Eye (tissue), 1 donor: ENCODE measurements around the gene PEMT.

Source experiments
- DNase-seq: peaks from one replicate; pipeline ENCODE4 v3.0.0-alpha.2; 2015

The PEMT gene

DNA sequence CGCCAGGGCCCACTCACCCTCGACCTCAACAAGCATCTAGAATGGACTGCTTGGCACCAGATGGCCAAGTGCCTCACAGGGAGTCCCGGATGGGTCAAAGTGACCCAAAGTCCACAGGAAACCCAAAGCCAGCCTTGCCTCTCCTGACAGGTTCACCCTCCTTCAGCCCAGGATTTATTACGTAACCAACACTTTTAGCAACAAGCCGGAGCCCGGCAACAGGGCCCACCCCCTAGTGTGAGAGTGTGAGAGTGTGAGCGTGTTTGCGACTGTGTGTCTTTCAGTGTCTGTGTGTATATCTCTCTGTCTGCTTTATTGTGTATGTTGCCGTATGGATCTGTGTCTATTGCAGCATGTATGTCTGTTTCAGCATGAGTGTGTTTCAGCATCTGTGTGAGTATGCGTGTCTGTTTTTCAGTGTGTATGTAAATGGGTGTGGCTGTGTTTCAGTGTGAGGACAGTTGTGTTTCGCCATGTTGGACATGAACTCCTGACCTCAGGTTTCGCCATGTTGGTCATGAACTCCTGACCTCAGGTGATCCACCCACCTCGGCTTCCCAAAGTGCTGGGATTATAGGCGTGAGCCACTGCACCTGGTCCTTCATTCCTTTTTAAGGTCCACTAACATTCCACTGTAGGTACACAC lies 13.7 kb upstream of the PEMT start:
- DNase-seq: peak; percentile 30

DNA sequence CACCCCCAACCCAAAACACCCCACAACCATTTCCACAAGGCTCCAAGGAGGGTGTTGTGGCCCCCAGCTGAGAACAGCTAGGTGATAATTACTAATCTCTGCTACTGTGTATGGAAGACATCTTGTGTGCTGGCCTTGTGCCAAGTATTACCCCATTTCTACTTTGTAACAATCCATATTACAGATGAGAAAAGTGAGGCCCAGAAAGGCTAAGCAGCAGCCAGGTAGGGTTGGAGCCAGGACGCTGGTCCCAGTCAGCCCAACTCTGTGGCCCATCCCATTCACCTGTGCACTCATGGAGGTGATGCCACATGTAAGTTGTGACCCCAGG lies 12.4 kb upstream of the PEMT start:
- no peak for DNase-seq

DNA sequence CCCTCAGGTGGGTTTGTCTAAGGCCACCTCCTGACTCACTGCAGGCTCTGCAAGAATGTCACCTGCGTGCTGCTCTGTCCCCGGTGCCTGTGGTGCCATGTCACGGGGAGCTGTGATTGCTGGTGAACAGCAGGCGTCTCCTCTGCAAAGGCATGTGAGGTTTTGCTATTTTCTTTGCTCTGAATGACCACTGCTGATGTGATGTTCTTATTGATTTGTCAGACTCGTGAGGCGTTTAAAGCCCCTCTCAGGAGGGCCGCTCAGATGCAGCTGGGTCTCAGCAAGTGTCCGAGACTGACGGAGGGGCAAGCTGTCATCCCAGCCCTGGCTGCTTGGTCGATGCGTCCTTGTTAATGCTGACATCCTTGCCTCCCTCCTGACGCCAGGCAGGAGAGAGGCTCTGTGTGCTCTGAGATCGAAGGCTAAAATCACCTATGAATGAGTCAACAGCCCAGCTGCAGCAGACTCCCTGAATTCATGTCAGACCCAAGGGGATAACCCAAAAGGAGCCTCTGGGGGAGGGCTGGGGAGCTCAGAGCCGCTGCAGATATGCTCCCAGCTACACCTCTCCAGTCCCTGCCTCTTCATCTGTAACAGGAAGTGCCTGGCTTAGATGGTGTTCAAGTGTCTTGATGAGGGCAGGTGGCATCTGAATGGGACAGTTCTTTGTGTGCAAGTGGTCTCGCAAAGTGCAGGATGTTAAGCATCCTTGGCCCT lies 11.8 kb upstream of the PEMT start:
- peak; percentile 88 for DNase-seq

DNA sequence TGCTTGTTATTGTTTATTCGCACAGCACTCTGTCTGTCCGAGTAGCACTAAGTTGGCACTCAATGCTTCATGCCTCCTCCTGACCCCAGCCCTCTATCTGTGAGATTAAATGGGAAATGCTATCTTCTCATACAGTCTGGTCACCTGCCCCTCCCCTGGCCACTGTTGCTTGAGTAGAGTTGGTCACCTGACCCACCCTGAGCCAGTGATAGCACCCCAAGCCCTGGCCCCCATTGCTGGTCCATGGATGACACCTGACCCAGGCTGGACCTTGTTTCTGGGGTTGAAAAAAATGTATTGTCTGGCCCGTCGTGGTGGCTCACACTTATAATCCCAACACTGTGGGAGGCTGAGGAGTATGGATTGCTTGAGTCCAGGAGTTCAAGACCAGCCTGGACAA lies 8.5 kb upstream of the PEMT start:
- DNase-seq: no peak

DNA sequence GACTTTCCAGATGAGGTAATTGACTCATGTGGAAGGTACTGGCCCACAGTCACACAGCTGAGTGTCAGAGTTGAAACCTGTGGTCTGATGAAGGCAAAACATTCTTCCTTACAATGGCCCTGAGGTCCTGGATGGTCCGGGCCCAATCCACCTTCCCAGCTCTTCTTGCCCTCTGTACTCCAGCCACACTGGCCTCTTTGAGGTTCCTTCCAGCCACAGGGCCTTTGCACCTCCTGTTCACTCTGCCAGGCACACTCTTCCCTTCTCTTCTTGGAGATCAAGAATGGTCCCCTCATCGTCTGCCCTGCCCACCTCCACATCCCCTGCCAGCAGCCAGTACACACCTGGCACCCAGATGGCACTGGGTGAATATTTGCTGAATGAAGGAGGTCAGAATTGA lies 6.5 kb upstream of the PEMT start:
- DNase-seq: no peak

DNA sequence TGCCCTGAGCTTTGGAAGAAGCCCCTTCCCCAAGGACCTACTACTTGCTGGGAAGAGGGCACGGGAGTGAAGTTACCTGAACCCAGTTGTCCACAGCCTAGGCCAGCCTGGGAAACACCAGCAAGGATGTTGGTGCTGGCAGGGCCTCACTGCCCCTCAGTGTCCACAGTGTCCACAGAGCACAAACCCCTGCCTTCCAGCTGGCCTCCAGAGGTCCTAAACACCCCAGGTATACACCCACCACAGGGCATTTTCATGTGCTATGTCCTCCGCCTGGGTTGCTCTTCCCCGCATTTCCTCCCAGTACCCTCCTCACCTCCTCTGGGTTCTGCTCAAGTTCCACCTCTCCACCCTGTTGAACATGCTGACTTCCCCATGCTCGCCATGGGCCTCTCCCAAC lies 4.2 kb upstream of the PEMT start:
- DNase-seq: no peak

DNA sequence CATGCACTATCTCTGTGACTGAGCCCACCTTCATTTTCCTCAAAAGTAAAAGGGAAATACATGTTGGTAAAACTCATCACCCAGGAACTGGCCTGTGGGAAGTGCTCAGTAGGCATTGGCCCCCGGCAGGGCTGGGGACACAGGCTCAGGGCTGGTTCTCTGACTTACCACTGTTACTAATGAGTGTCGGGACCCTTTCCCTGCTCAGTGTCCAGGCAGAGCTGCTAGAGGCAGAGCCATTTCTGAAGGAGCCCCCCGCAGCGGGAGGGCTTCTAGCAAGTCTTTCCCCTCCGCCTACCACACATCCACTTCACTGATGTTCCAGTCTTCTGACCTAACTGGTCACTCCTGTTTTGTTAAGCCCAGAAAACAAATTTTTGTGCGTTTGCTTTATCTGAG lies 1.7 kb upstream of the PEMT start:
- no peak for DNase-seq

DNA sequence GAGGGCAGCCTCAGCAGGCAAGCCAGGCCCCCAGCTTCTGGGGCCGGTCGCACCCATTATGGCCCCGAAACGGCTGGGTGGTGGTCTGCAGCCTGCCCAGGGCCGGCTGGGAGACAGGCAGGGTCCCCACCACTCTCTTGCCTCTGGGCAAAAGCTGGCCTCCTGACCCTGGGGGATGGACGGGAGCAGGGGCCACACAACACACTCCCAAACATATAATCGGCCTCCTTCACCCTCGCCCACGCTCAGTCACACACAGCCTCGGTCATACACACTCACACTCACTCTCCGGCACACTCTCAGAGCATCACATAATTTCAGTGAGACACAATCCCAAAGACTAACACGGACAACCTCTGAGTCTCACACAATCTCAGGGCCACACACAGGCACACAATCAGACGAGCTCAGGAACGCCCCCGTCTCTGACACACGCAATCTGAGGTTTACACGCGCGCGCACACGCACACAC lies 589 bp downstream of the PEMT start:
- no peak for DNase-seq

DNA sequence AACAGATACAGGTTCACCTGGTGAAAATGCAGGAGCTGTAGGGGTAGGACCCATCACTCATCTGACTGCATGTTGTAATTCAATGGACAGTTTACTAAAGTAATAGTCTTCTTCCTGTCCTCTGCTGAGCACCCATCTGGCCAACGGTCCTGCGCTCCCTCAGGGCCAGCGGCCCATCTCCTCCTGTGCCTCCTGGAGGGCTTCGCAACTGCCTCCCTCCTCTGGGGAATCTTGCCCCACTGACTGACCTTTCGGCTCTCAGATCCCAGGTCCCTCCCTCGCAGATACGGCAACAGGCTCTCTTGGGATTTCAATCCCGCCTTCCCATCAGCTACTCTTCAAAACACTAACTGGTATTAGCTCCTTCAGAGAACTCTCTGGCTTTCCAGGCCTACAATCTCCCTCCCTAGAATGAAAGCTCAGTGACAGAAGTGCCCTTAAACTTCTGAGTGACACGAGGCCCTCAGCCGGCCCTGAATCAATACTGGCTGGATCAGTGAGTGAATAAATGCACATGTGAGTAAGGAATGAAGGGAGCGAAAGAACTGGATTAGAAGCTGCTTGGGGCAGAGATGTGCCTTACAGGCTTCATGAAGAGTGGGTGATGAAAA lies 1.3 kb downstream of the PEMT start:
- peak; percentile 52 for DNase-seq

DNA sequence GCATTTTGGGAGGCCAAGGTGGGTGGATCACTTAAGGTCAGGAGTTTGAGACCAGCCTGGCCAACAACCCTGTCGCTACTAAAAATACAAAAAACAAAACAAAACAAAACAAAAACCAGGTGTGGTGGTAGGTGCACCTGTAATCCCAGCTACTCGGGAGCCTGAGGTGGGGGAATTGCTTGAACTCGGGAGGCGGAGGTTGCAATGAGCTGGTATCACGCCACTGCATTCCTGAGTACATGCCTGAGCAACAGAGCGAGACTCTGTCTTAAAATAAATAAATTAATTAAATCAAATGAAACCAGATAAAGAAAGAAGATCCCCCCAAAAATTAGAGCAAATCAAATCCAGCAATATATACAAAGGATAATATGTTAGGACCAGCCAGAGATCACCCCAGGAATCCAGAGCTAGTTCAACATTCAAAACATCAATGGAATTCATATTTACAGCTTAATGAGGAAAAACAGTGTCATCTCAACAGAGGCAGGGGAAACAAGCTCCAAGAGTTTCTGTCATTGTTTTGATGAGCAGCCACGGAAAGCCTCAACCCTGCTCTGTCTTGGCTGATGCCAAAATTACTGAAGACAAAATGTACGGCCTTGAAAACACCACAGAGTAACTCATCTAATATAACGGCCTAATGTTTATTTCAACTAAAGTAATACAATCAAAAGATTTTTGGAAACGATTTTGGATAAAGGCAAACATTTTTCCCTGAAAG lies 3.7 kb downstream of the PEMT start:
- no peak for DNase-seq

DNA sequence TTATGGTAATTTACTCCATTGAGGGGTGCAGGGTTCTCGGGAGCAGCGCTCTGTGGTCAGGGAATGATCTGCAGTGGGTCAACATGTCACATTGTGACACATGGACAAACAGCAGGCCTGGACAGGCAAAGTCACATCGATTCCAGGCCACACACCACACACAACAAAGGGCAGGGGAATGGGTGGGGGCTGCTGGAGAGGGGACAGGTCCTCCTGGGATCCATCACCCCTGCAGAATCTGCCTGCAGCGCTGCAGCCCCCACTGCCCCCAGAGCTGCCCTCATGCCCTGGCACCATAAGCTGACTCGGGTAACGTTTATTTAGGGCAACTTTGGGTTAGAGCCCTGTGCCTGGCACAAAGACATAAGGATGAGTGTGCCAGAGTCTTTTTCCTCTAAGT lies 9.1 kb downstream of the PEMT start:
- DNase-seq: no peak

DNA sequence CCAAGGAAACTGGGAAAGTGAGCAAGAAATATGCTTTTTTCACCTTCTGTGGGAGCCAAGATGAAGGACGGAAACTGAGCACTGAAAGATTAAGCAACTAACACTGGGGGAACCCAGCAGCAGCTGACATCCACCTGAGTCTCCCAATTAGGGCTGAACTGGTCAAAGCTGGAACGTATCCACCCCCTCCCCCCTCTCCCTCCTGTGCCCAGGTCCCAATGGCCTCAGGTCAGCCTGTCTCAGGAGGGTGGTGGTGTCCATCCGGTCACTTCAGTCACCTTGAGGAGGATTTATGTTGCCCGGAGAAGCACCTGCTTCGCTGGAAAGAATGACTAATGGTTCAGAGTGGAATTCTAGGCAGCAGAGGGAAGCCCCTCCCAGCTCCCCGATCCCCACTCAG lies 10.0 kb downstream of the PEMT start:
- no peak for DNase-seq

DNA sequence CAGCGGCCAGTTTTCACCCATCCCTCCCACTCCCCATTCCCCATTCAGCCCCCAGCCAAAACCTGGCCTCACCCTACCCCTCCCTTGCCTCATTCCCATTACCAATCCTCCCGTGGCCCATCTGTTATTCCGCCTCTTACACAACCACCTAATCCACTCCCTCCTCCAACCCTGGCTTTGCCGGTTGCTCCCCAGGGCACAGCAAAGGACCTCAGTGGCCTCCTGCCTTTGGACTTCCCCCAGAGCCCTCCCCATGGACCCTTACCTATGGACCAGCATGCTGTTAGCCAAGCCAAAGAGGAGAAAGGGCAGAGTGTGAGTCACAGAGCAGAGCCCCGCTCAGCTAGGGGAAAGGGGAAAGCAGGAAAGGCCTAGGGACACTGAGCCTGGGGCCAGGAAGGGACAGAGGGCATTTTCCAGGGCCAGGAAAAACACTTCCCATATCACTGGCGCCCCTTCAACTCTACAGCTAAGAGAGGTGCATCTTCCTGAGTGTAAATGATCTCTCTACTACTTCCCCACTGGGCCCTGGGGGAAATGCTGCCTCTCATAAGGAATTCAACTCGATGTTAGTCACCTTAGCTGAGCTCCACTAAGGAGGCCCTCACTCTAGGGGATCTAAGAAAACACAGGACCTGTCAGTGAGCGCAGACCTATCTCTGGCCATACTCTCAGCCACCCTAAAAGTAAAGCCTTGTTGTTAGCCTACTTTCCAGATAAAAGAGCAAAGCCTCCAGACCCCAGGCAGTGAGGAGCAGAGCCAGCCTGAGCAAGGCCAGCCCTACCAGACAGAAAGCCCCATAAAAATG lies 10.6 kb downstream of the PEMT start:
- no peak for DNase-seq

DNA sequence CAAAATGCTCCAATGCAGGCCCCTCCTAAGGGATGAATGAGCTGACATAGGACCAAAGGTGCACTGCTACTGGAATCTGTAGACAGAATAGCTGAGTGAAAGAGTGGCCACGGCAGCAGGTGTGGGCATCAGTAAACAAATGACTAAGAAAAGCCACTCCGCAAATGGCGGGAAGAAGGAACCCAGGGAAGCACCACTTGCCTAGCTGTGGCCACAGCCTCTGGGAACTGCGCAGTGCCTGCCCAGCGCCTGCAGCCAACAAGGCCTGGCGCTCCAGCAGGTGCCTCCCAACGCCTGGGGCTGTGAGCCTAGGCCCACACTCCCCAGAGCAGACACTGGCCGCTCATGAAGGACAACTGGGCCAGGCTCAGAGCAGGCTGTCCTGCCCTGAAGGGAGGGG lies 11.8 kb downstream of the PEMT start:
- no peak for DNase-seq

DNA sequence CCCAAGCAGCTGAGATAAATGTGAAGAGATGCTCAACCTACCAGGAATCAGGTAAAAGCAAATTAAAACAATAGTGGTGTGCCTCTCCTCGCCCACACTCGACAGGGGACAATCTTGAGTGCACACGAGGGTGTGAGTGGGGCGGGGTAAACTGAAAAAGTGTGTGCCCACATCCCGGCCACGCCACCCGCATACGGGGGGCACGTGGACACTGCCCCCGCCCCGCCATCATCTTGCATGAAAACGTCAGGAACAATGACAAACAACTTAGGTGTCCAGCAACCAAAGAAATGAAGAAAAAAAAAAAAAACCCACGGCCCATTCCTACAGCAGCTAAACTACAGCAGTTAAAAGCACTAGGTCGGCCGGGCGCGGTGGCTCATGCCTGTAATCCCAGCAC lies 14.1 kb downstream of the PEMT start:
- no peak for DNase-seq

DNA sequence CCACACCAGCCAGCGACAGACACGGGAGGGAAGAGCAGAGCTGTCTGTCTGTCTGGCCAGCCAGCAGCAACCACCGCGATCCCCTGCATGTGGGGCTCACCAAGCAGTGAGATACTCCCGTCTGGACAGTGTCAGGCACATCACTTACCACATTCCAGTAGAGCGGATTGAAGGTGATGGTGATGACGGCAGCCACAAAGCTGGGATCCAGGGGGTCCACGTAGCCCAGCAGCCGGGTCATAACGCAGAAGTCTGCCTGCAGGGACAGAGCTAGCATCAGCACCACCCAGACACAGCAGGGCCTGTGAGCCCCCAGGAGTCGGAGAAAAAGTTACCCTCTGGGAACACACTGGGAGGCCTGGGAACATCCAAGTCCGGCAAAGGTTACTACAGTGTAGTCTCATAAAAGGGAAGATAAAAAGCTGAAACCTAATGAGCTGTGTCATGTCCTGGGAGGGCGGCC lies 14.7 kb downstream of the PEMT start:
- DNase-seq: no peak

DNA sequence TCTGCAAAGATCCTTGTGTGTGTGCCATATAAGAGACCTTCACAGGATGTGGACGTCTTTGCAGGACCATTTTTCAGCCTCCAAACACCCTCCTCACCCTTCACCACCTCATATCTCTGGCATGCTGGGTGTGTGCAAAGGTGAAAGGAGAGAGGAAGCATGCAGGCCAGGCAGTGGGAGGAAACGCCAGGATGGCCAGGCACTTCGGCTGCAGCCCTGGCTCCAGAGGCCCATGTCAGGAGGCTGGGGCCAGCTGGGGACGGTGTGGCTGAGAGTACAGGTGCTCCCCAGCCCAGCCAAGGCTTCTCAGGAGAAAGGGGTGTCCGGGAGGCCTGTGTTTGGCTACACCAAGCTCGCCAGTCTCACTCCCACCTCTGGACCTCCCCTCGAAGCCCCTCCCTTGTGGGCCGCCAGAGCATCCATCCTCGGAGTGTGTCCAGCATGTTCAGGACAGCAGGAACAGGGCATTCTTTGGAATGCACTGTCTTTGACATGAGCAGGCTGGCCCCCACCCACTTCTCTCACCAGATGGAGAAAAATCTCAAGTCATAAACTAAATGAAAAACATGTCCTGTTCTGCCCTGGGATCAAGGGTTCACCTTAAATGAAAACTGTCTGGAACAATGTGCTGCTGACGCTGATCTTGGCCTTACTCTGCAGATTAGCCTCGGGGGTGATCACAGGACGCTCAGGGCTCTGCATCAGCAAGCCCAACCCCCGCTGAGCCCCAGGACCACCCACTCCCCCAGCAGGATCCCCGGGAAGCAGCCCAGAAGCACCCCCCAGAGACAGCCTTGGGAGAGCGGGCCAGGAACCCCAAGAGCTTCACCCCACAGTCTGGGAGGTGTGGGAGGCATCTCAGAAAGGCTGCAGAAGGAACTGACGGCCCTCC lies 15.9 kb downstream of the PEMT start:
- no peak for DNase-seq

DNA sequence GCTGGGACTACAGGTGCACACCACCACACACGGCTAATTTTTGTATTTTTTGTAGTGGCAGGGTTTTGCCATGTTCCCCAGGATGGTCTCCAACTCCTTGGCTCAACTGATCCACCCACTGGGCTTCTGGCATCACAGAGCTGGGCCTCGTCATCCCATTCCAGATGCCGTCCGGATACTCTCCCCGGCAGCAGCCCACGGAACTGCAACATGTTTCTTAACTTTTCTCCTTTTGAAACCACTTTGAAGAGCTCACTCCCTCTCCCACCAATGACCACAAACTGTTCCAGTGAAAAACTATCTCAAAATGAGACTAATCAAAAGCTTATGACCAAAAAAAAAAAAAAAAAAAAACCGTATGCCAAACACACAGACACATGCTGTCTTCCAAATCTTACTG lies 17.6 kb downstream of the PEMT start:
- DNase-seq: no peak

DNA sequence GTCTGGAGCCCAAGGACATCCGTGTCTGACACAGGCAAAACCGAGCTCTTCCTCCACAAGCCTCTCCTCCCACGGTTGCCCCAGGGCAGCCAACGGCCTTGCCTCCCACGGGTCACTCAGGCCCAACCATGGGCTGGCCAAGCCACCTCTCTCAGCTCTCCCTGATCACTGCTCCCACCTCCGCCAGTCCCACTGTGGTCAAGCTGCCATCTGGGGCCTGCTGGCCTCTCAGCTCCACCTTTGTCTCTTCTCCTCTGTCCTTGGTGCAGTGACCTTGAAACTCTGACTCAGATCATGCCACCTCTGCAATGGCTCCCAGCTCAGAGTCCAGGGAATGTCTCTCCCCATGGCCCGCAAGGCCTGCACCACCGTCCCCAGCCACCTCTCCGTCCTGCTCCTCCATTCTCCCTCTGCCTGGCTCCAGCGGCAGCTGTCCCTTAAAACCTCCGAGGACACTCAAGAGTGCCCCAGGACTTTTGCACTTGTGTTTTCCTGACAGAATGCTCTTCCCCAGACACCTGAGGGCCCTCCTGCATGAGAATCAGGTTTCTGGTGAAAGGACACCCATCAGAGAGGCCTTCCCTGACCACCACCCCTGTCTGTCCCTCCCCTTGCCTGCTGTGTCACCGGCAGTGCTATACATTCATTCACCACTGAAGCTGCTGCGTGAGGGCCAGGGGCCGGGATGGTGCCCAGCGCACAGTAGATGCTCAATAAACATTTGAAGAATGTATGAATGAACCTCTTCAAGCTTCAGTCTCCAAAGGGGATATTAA lies 19.3 kb downstream of the PEMT start:
- DNase-seq: no peak

DNA sequence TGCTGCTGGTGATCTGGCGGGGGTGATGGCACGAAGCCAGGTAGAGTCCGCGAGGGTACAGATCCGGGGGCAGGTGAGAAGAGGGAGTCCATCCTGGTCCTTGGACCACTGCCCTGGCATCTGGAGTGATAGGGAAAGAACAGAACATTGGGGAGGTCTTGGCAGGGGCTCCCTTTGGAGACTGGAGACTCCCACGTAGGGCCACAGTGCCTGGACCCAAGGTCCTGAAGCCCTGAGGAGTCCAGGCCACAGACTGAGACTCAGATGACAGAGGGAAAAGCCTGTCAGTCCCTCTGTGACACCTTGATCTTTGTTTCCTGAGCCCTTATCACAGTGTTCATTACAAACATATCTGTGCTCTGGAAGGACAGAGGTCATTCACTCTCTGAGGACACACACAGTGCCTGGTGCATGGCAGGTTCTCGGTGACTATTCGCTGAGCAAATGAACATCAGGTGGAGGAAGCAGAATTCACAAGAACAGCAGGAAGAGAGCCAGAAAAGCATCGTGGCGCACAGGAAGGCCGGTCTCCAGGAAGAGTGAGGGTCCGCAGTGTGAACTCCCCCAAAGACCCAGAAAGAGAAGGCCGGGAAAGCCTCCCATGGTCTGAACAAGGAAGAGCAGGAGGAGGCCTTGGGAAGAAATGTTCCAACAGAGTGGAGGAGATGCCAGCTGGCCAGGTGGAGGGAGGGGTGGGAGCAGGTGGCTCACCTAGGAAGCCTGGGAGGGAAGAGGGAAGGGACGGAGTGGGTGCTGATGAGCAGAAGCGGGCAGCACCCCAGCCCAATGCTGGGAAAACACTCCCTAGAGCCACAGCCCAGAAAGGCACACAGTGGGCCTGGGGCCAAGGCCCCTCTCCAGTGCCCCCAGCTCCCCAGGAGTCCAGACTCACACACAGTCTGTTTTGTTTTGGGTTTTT lies 20.5 kb downstream of the PEMT start:
- no peak for DNase-seq
